DOHH2 (cell line): ENCODE measurements around the gene CLPX.

Source experiments
- H3F3A ChIP-seq: fragments of 200-600 bp; sonication (generic), shearing (Covaris generic); 2 replicates; pipeline ENCODE4 v1.6.0; 2016; ENCODE audit warnings: antibody characterized with exemption, mild to moderate bottlenecking; ENCODE audit not compliant: control insufficient read depth, insufficient read depth
- H3K27ac ChIP-seq: fragments of 200-600 bp; sonication (generic); 2 replicates; pipeline ENCODE4 v1.5.1; 2014; ENCODE audit warnings: low read depth, mild to moderate bottlenecking, low read length, moderate library complexity
- H3K27me3 ChIP-seq: fragments of 200-600 bp; sonication (generic); 2 replicates; pipeline ENCODE4 v1.6.1; 2014; ENCODE audit warnings: mild to moderate bottlenecking, low read length, mixed read lengths; ENCODE audit not compliant: control insufficient read depth
- H3K36me3 ChIP-seq: fragments of 200-600 bp; sonication (generic); 2 replicates; pipeline ENCODE4 v1.6.1; 2014; ENCODE audit warnings: mild to moderate bottlenecking, low read length, moderate library complexity, mixed read lengths; ENCODE audit not compliant: control insufficient read depth
- H3K4me1 ChIP-seq: fragments of 200-600 bp; sonication (generic); 2 replicates; pipeline ENCODE4 v1.6.1; 2014; ENCODE audit warnings: mild to moderate bottlenecking, low read length, mixed read lengths; ENCODE audit not compliant: control insufficient read depth
- H3K4me2 ChIP-seq: fragments of 200-600 bp; sonication (generic); 2 replicates; pipeline ENCODE4 v1.6.0; 2014; ENCODE audit warnings: mild to moderate bottlenecking, low read length, moderate library complexity
- H3K4me3 ChIP-seq: fragments of 200-600 bp; sonication (generic); 2 replicates; pipeline ENCODE4 v1.5.1; 2014; ENCODE audit warnings: mild to moderate bottlenecking, low read length, mixed read lengths
- H3K79me2 ChIP-seq: fragments of 200-600 bp; sonication (generic); 2 replicates; pipeline ENCODE4 v1.6.1; 2014; ENCODE audit warnings: mild to moderate bottlenecking, low read length, mixed read lengths; ENCODE audit not compliant: control insufficient read depth
- H3K9me2 ChIP-seq: fragments of 200-600 bp; sonication (generic); replicated peaks from 2 replicates; pipeline ENCODE4 v1.6.1; 2014; ENCODE audit warnings: mild to moderate bottlenecking, low read length, mixed read lengths; ENCODE audit not compliant: control insufficient read depth
- H3K9me3 ChIP-seq: fragments of 200-600 bp; sonication (generic); 2 replicates; pipeline ENCODE4 v1.6.1; 2014; ENCODE audit warnings: antibody characterized with exemption, low read length, mixed read lengths; ENCODE audit not compliant: control insufficient read depth, insufficient read depth
- H4K20me1 ChIP-seq: fragments of 200-600 bp; sonication (generic); 2 replicates; pipeline ENCODE4 v1.6.0; 2014; ENCODE audit warnings: low read depth, mild to moderate bottlenecking, antibody characterized with exemption, low read length, moderate library complexity; ENCODE audit not compliant: control insufficient read depth, insufficient read depth
- EZH2phosphoT487 ChIP-seq: fragments of 200-600 bp; sonication (generic); IDR thresholded peaks from 2 replicates; pipeline ENCODE4 v1.6.1; 2017; ENCODE audit warnings: borderline replicate concordance, mild to moderate bottlenecking, antibody characterized with exemption, low read length, moderate library complexity, mixed read lengths
- TF ChIP-seq, protein P1 (sequence below): fragments of 200-600 bp; sonication (generic); IDR thresholded peaks from one replicate; pipeline ENCODE4 v1.5.1; 2014; ENCODE audit warnings: antibody characterized with exemption, mild to moderate bottlenecking, low read depth, low read length; ENCODE audit not compliant: poor library complexity, severe bottlenecking

The CLPX gene

DNA sequence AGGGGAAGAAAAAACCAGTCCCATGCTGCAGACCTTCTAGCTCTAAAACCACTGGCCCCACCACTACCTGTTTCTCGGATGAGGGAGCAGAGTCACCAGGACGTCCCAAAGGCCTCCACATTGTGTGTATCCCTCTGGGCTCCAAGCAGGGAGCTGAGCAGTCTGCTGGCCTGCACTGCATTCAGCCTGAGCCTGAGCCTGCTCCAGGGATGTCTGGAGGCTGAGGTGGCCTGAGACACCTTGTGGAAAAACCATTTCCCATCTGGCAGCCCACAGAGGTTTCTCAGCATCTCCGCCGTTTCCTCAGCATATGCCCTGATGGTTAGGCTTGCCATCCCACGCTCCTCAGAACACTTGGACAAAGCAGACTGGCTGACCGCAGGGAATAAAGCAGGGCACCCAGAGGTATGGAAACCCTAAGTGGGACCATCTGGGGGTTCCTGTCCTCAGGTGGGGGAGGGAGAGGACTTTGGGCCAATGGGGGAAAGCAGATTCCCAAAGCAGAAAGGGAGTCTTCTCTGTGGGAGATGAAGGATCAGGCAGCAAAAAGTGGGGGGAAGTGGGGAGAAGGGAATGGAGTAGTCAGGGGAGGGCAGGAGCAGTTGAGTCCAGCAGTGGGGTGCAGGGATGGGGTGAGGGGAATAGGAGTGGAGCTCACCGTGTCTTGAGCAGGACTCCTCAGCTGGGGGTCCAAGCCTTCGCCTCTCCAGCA lies 25.8 kb upstream of the CLPX start, which contains the start of gene CILP:
Gene CILP, minus strand, starts transcription at position 704 of the 712 bp plus-strand sequence. CDS start 1,718 bp downstream, outside the sequence.
- Histone ChIP-seq H3K9me3 (no peaks in the 10 kb centered on the region), H4K20me1 (no peaks in the 10 kb centered on the region), H3K36me3 (no peaks in the 10 kb centered on the region), H3F3A (no peaks in the 10 kb centered on the region), H3K4me1 (peaks cover 12% of the 10 kb centered on the region), H3K27ac (no peak within 1 kb of the TSS), H3K4me3 (no peak within 1 kb of the TSS), H3K9me2 (no peaks in the 10 kb centered on the region), H3K79me2 (no peaks in the 10 kb centered on the region), H3K27me3 (peaks cover 1% of the 10 kb centered on the region; the same call in 1 of the 2 replicates), H3K4me2 (0 out of 2 replicates have a peak within 1 kb of the TSS, but pooled peaks have one; percentile 17)
- no peak for TF ChIP-seq EZH2phosphoT487
- TF ChIP-seq, protein P1, sequence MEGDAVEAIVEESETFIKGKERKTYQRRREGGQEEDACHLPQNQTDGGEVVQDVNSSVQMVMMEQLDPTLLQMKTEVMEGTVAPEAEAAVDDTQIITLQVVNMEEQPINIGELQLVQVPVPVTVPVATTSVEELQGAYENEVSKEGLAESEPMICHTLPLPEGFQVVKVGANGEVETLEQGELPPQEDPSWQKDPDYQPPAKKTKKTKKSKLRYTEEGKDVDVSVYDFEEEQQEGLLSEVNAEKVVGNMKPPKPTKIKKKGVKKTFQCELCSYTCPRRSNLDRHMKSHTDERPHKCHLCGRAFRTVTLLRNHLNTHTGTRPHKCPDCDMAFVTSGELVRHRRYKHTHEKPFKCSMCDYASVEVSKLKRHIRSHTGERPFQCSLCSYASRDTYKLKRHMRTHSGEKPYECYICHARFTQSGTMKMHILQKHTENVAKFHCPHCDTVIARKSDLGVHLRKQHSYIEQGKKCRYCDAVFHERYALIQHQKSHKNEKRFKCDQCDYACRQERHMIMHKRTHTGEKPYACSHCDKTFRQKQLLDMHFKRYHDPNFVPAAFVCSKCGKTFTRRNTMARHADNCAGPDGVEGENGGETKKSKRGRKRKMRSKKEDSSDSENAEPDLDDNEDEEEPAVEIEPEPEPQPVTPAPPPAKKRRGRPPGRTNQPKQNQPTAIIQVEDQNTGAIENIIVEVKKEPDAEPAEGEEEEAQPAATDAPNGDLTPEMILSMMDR = no peak

GRCh38 chr15:65209701-65210643 lies 24.8 kb upstream of the CLPX start:
- H3K27ac ChIP-seq = no peak overlapping the region
- no peak overlapping the region for H3K4me3 ChIP-seq
- no peaks in the 10 kb centered on the region for H3K9me2 ChIP-seq
- H3F3A ChIP-seq = no peaks in the 10 kb centered on the region
- H3K9me3 ChIP-seq = no peaks in the 10 kb centered on the region
- H3K79me2 ChIP-seq = no peaks in the 10 kb centered on the region
- H3K27me3 ChIP-seq = peaks cover 9% of the 10 kb centered on the region; the same call in 1 of the 2 replicates
- peaks cover 12% of the 10 kb centered on the region for H3K4me1 ChIP-seq
- TF ChIP-seq, protein P1 = no peak
- TF ChIP-seq EZH2phosphoT487 = no peak
- no peak overlapping the region for H3K4me2 ChIP-seq
- H3K36me3 ChIP-seq = no peaks in the 10 kb centered on the region
- H4K20me1 ChIP-seq = no peaks in the 10 kb centered on the region

DNA sequence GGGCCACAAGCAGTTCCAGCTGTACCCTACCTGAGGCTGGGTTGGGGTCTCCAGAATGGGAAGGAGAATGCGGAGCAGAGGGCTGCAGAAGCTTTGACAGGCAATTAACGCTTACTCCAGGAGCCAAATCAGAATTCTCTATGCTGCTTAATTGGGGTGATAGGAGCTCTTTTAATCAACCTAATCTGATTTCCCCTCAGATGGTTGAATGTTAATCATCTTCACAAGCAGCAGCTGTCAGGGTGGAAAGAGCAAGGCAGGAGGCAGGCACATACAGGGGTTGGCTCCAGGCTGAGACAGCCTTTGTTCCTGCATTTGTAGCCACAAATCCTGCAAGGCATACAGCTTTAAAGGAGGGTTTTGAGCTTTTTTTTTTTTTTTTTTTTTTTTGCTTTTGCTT lies 23.5 kb upstream of the CLPX start:
- no peak overlapping the region for H3K27ac ChIP-seq
- no peak overlapping the region for H3K4me2 ChIP-seq
- no peak overlapping the region for H3K4me3 ChIP-seq
- peaks cover 11% of the 10 kb centered on the region; the same call in 1 of the 2 replicates for H3K27me3 ChIP-seq
- no peaks in the 10 kb centered on the region for H3K79me2 ChIP-seq
- no peaks in the 10 kb centered on the region for H3K9me3 ChIP-seq
- peaks cover 12% of the 10 kb centered on the region for H3K4me1 ChIP-seq
- no peaks in the 10 kb centered on the region for H3K36me3 ChIP-seq
- H4K20me1 ChIP-seq = no peaks in the 10 kb centered on the region
- no peaks in the 10 kb centered on the region for H3K9me2 ChIP-seq
- no peaks in the 10 kb centered on the region for H3F3A ChIP-seq
- TF ChIP-seq, protein P1 = no peak
- TF ChIP-seq EZH2phosphoT487 = no peak
